Left kidney (tissue), 8 donors: ENCODE results near the gene HEYL. TPM values are rescaled to one million over a fixed set of nuclear protein-coding genes. Genes with fewer than 3 reads are reported as not detected.

Source experiments
- DNase-seq: peaks from one replicate; pipeline ENCODE4 v3.0.0-alpha.2; 2013
- long read RNA-seq, 8 donors: transcript quantifications; one replicate each; lab custom pipeline, GENCODE V29; 2026
- polyA plus RNA-seq: library from polyadenylated mRNA; unstranded; fragments of 120-200 nt; gene quantifications from one replicate; pipeline ENCODE4 v1.2.1, GENCODE V29; 2013; ENCODE audit not compliant: insufficient read length

HEYL gene
- 20.6 TPM for polyA plus RNA-seq
- long read RNA-seq, donor 1, transcript HEYL-201 (5 exons, 3,661 nt): major isoform, 8 of 13 reads
- long read RNA-seq, donor 1, partial matches to known transcripts: 5 of 13 reads
- long read RNA-seq, donor 1, other reads (novel, unspliced or antisense): 0 of 13 reads
- long read RNA-seq, donor 2, transcript HEYL-201 (5 exons, 3,661 nt): major isoform, 7 of 7 reads
- long read RNA-seq, donor 2, partial matches to known transcripts: 0 of 7 reads
- long read RNA-seq, donor 2, other reads (novel, unspliced or antisense): 0 of 7 reads
- long read RNA-seq, donor 3, transcript HEYL-201 (5 exons, 3,661 nt): major isoform, 5 of 5 reads
- long read RNA-seq, donor 3, partial matches to known transcripts: 0 of 5 reads
- long read RNA-seq, donor 3, other reads (novel, unspliced or antisense): 0 of 5 reads
- long read RNA-seq, donor 4, partial matches to known transcripts: 0 of 1 reads
- long read RNA-seq, donor 4, other reads (novel, unspliced or antisense): 0 of 1 reads
- long read RNA-seq, donor 5, transcript HEYL-201 (5 exons, 3,661 nt): major isoform, 9 of 9 reads
- long read RNA-seq, donor 5, partial matches to known transcripts: 0 of 9 reads
- long read RNA-seq, donor 5, other reads (novel, unspliced or antisense): 0 of 9 reads
- long read RNA-seq, donor 6, partial matches to known transcripts: 0 of 3 reads
- long read RNA-seq, donor 6, other reads (novel, unspliced or antisense): 0 of 3 reads
- long read RNA-seq, donor 7, transcript HEYL-201 (5 exons, 3,661 nt): major isoform, 9 of 9 reads
- long read RNA-seq, donor 7, partial matches to known transcripts: 0 of 9 reads
- long read RNA-seq, donor 7, other reads (novel, unspliced or antisense): 0 of 9 reads
- long read RNA-seq, donor 8, partial matches to known transcripts: 0 of 4 reads
- long read RNA-seq, donor 8, other reads (novel, unspliced or antisense): 0 of 4 reads

- peak; percentile 61 for DNase-seq
Measured at GRCh38 chr1:39639305-39640130, at the start of gene HEYL. Gene HEYL (minus strand): TSS chr1:39639643. CDS start chr1:39639625, 18 bp downstream.

DNA sequence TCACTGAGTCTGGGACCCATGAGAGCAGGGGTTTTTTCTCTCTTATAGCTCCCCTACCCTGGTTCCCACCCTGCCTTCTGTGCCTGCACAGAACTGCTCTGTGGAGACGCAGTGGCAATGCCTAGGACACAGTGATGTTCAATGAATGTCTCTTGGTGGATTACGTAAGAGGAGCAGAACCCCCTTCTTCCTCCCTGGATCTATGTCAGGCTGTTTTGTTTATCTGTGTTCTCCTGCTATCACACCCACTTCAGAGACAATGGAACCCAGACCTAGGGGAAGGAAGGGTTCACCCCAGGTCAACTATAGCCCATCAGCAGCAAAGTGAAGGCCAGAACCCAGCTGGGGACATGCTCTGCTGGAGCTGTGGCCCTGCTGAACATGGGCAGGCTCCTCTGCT lies 49.8 kb upstream of the HEYL start:
- DNase-seq: no peak

- no peak for DNase-seq
Measured at GRCh38 chr1:39688706-39689105, 49.3 kb upstream of the HEYL start.

GRCh38 chr1:39687243-39687642 lies 47.8 kb upstream of the HEYL start:
- DNase-seq: no peak

DNA sequence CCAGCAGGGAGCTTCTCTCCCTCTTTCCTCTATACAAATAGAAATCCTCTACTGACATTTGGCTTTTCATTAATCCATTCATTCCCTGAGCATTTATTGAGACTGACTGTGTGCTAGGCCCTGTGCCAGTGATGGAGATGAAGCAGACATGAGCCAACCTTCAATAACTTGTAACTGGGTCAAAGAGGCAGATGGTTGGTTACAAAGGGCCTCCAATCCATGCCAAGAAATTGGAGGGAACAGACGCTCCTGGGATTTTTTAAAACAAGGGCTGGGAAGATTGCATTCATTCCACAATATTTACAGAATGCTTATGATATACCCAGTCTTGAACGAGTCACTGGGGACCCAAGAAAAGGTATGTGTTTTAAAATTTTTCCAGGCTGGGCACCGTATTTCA lies 45.6 kb upstream of the HEYL start:
- DNase-seq: no peak

GRCh38 chr1:39684313-39684664 lies 44.8 kb upstream of the HEYL start:
- DNase-seq: no peak

GRCh38 chr1:39683591-39684312 lies 44.3 kb upstream of the HEYL start:
- no peak for DNase-seq

DNA sequence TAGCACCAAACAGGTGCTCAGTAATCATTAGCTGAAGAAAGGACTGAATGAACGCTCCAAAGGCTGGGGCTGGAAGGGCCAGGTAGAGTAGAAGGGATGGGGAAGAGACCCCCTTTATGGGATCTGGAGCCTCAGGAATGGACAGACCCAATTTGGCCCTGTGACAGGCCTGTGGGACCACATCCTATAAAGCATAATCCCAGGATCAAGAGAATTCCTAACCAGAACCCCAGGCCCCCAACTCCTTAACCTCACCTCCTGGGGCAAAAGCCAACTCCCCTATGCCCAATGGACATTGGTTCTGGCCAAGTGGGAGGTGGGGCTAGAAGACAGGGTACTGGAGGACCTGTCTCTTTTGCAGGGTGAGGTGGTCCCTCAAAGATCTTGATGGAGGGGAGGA lies 42.6 kb upstream of the HEYL start:
- no peak for DNase-seq

DNA sequence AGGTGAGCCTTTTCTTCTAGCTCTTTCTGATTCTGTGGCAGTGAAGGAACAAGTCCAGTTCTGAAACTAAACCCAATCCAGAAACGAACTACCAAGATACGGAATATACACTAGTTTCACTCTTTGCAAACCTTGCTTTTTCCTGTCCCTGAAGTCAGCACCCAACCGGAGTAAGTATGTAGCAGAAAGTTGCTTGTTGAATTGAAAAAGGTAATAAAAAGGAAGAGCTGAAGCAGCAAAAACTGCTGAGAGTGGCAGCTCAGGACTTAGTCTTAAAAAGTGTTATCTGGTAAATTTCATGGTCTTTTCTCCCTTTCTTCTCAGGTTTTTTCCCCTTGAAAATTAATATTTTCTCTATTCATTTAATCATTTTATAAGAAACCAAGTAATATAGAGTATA lies 41.9 kb upstream of the HEYL start:
- no peak for DNase-seq

- no peak for DNase-seq
Measured at GRCh38 chr1:39680751-39681150, 41.3 kb upstream of the HEYL start.

GRCh38 chr1:39679821-39680220 lies 40.4 kb upstream of the HEYL start:
- DNase-seq: no peak

- no peak for DNase-seq
Measured at GRCh38 chr1:39678889-39679288, 39.4 kb upstream of the HEYL start.

GRCh38 chr1:39677645-39678044 lies 38.2 kb upstream of the HEYL start:
- no peak for DNase-seq

DNA sequence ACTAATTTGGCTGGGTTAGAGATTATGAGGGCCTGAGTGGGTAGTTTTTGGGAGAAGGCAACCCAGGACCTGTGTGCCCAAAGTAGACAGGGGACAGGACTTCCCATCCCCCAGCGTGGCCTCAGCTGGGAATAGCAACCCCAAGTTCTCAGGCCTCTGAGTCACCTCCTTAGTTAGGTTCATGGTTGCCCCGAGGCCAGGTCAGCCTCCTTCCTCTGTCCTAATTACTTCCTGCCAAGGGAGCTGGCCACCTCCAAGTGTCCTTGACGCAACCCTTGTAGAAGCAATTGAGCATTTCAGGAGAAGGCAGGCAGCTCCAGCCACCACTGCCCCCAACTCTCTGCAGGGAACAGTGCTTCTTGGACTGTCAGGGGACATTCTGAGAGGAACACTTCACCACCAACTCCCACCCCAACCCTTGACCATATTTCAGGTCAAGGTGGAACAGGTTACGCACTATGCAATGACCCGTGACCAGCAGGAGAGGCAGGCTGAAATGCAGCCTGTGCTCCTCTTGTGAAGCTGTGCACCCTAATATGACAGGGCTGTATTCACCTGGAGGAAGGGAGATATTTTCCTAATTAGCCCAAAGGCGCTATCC lies 37.6 kb upstream of the HEYL start:
- no peak for DNase-seq

DNA sequence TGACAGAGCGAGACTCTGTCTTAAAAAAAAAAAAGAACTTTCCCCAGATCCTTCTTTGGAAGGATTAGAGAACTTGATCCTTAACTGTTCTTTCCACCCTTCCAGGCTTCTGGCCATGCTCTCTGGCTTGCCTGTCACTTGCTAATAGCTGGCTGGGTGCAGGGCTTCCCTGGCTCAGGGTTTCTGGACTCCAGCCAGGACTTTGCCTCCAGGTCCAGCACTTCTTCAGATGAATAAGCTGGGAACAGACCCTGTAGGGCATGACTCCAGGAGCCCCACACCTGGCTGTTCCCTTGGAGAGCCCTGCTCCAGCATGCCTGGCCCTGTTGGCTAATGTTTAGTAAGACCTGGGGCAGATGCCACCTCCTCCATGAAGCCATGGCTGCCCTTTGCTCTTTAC lies 35.8 kb upstream of the HEYL start:
- no peak for DNase-seq

DNA sequence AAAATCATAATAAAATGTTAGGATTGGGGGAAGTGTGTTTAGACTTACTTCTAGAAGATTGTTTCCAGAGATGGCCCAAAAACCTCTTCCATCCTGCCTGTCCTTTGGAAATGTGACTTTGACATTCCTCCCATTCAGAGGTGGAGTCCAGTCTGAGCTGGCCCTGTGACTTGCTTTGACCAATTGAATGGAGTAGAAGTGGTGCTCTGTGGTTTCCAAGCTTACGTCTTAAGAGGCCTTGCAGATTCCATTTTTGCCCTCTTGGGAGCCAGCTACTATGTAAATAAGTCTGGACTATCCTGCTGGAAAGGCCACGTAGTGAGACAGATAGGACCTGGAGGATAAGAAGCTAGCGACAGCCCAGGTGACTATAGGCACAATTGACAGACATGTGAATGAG lies 33.8 kb upstream of the HEYL start:
- DNase-seq: no peak

- DNase-seq: peak; percentile 22
Measured at GRCh38 chr1:39672551-39672947, 33.1 kb upstream of the HEYL start.

GRCh38 chr1:39671793-39672550 lies 32.5 kb upstream of the HEYL start, which contains the start of gene NT5C1A:
Gene NT5C1A (minus strand): TSS chr1:39672107. CDS start chr1:39672038, 69 bp downstream.
- peak; percentile 12 for DNase-seq

DNA sequence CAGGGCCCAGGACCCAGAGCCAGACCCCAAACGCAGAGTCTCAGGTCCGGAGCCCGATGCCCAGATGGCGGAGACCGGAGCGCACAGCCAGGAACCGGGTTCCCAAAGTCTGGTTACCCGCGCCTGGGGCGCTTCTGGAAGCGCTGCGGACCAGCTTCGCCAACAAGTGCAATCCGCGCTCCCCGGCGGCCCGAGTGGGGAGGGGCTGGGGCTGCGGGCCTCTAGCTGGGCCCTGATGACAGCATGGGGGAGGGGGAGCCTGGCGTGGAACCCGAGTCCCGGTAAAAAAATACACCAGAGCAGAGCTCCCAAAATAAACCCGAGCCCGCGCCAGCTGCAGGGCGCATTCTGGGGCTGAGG lies 32.0 kb upstream of the HEYL start:
- DNase-seq: peak; percentile 33

GRCh38 chr1:39670689-39671088 lies 31.2 kb upstream of the HEYL start:
- no peak for DNase-seq
